HEK293 (cell line): ENCODE results near the gene CASP8AP2.

ENCODE experiments used
- AEBP2 ChIP-seq: fragments of 450-650 bp; formaldehyde crosslinking; IDR thresholded peaks from 2 replicates; pipeline ENCODE4 v1.5.1; 2016; ENCODE audit warnings: missing biosample characterization, missing genetic modification characterization, borderline replicate concordance
- BCL11A ChIP-seq: fragments of 450-650 bp; formaldehyde crosslinking; IDR thresholded peaks from 2 replicates; pipeline ENCODE4 v1.5.1; 2016; ENCODE audit warnings: low read depth, missing biosample characterization, missing genetic modification characterization
- PRDM2 ChIP-seq: fragments of 450-650 bp; formaldehyde crosslinking; IDR thresholded peaks from 2 replicates; pipeline ENCODE4 v1.5.1; 2016; ENCODE audit warnings: missing biosample characterization, missing genetic modification characterization, borderline replicate concordance
- SCRT2 ChIP-seq: fragments of 450-650 bp; formaldehyde crosslinking; IDR thresholded peaks from 2 replicates; pipeline ENCODE4 v1.5.1; 2016; ENCODE audit warnings: missing biosample characterization, missing genetic modification characterization
- SP3 ChIP-seq: fragments of 450-650 bp; formaldehyde crosslinking; IDR thresholded peaks from 2 replicates; pipeline ENCODE4 v1.5.1; 2016; ENCODE audit warnings: missing biosample characterization, missing genetic modification characterization
- WT1 ChIP-seq: fragments of 450-650 bp; formaldehyde crosslinking; IDR thresholded peaks from 2 replicates; pipeline ENCODE4 v1.5.1; 2016; ENCODE audit warnings: missing biosample characterization, missing genetic modification characterization
- ZBTB1 ChIP-seq: fragments of 450-650 bp; formaldehyde crosslinking; IDR thresholded peaks from 2 replicates; pipeline ENCODE4 v1.5.1; 2016; ENCODE audit warnings: missing biosample characterization, missing genetic modification characterization
- ZFHX2 ChIP-seq: fragments of 450-650 bp; formaldehyde crosslinking; conservative IDR thresholded peaks from 2 replicates; pipeline ENCODE4 v1.5.1; 2016; ENCODE audit warnings: missing biosample characterization, missing genetic modification characterization
- ZFP3 ChIP-seq: fragments of 450-650 bp; formaldehyde crosslinking; IDR thresholded peaks from 2 replicates; pipeline ENCODE4 v1.5.1; 2016; ENCODE audit warnings: low read depth, missing biosample characterization, missing genetic modification characterization
- ZNF112 ChIP-seq: fragments of 450-650 bp; formaldehyde crosslinking; IDR thresholded peaks from 2 replicates; pipeline ENCODE4 v1.5.0; 2017; ENCODE audit warnings: missing biosample characterization, missing genetic modification characterization
- ZNF133 ChIP-seq: fragments of 450-650 bp; formaldehyde crosslinking; IDR thresholded peaks from 2 replicates; pipeline ENCODE4 v1.5.1; 2016; ENCODE audit warnings: missing biosample characterization, missing genetic modification characterization
- ZNF146 ChIP-seq: fragments of 450-650 bp; formaldehyde crosslinking; IDR thresholded peaks from 2 replicates; pipeline ENCODE4 v1.5.1; 2016; ENCODE audit warnings: missing biosample characterization, missing genetic modification characterization
- ZNF157 ChIP-seq: fragments of 450-650 bp; formaldehyde crosslinking; IDR thresholded peaks from 2 replicates; pipeline ENCODE4 v1.5.1; 2016; ENCODE audit warnings: missing biosample characterization, missing genetic modification characterization
- ZNF16 ChIP-seq: fragments of 450-650 bp; formaldehyde crosslinking; IDR thresholded peaks from 2 replicates; pipeline ENCODE4 v1.5.1; 2016; ENCODE audit warnings: low read depth, missing biosample characterization, missing genetic modification characterization
- ZNF169 ChIP-seq: fragments of 450-650 bp; formaldehyde crosslinking; IDR thresholded peaks from 2 replicates; pipeline ENCODE4 v1.5.1; 2016; ENCODE audit warnings: missing biosample characterization, missing genetic modification characterization
- ZNF274 ChIP-seq, 2 experiments: fragments of 200-500 bp in 1 of 2; fragments of 450-650 bp in 1 of 2; sonication (Bioruptor generic) in 1 of 2; formaldehyde crosslinking in 1 of 2; IDR thresholded peaks; 2 replicates each; pipeline versions ENCODE4 v1.5.1 to v1.6.1; 2014 to 2016; ENCODE audit warnings: borderline replicate concordance in 1 of 2, inconsistent platforms in 1 of 2, low read length in 1 of 2, missing biosample characterization in 1 of 2, missing genetic modification characterization in 1 of 2
- ZNF37A ChIP-seq: fragments of 450-650 bp; IDR thresholded peaks from 2 replicates; pipeline ENCODE4 v1.5.1; 2018; ENCODE audit warnings: missing biosample characterization, missing genetic modification characterization
- ZNF426 ChIP-seq: fragments of 450-650 bp; formaldehyde crosslinking; IDR thresholded peaks from 2 replicates; pipeline ENCODE4 v1.5.1; 2017; ENCODE audit warnings: missing biosample characterization, missing genetic modification characterization, mild to moderate bottlenecking, inconsistent platforms, moderate library complexity
- ZNF48 ChIP-seq: fragments of 450-650 bp; formaldehyde crosslinking; IDR thresholded peaks from 2 replicates; pipeline ENCODE4 v1.5.1; 2016; ENCODE audit warnings: missing biosample characterization, missing genetic modification characterization
- ZNF558 ChIP-seq: fragments of 450-650 bp; formaldehyde crosslinking; IDR thresholded peaks from 2 replicates; pipeline ENCODE4 v1.5.1; 2016; ENCODE audit warnings: missing biosample characterization, missing genetic modification characterization
- ZNF585B ChIP-seq: fragments of 450-650 bp; formaldehyde crosslinking; IDR thresholded peaks from 2 replicates; pipeline ENCODE4 v1.5.1; 2016; ENCODE audit warnings: missing biosample characterization, missing genetic modification characterization
- ZNF596 ChIP-seq: fragments of 450-650 bp; IDR thresholded peaks from 2 replicates; pipeline ENCODE4 v1.5.0; 2018; ENCODE audit warnings: missing biosample characterization, mild to moderate bottlenecking, missing genetic modification characterization, moderate library complexity
- ZNF623 ChIP-seq: fragments of 450-650 bp; formaldehyde crosslinking; IDR thresholded peaks from 2 replicates; pipeline ENCODE4 v1.5.1; 2016; ENCODE audit warnings: missing biosample characterization, missing genetic modification characterization
- ZNF677 ChIP-seq: fragments of 450-650 bp; IDR thresholded peaks from 2 replicates; pipeline ENCODE4 v1.5.0; 2018; ENCODE audit warnings: missing biosample characterization, mild to moderate bottlenecking, missing genetic modification characterization, moderate library complexity
- ZNF776 ChIP-seq: fragments of 450-650 bp; formaldehyde crosslinking; IDR thresholded peaks from 2 replicates; pipeline ENCODE4 v1.5.0; 2017; ENCODE audit warnings: missing biosample characterization, missing genetic modification characterization, borderline replicate concordance
- ZSCAN30 ChIP-seq: fragments of 450-650 bp; IDR thresholded peaks from 2 replicates; pipeline ENCODE4 v1.5.1; 2018; ENCODE audit warnings: missing biosample characterization, mild to moderate bottlenecking, missing genetic modification characterization, moderate library complexity
- TF ChIP-seq, protein P1 (sequence below): fragments of 450-650 bp; formaldehyde crosslinking; IDR thresholded peaks from 2 replicates; pipeline ENCODE4 v1.5.1; 2016; ENCODE audit warnings: missing biosample characterization, missing genetic modification characterization
- TF ChIP-seq, protein P2 (sequence below): fragments of 450-650 bp; formaldehyde crosslinking; IDR thresholded peaks from 2 replicates; pipeline ENCODE4 v1.5.1; 2017; ENCODE audit warnings: missing biosample characterization, missing genetic modification characterization

Gene CASP8AP2

DNA sequence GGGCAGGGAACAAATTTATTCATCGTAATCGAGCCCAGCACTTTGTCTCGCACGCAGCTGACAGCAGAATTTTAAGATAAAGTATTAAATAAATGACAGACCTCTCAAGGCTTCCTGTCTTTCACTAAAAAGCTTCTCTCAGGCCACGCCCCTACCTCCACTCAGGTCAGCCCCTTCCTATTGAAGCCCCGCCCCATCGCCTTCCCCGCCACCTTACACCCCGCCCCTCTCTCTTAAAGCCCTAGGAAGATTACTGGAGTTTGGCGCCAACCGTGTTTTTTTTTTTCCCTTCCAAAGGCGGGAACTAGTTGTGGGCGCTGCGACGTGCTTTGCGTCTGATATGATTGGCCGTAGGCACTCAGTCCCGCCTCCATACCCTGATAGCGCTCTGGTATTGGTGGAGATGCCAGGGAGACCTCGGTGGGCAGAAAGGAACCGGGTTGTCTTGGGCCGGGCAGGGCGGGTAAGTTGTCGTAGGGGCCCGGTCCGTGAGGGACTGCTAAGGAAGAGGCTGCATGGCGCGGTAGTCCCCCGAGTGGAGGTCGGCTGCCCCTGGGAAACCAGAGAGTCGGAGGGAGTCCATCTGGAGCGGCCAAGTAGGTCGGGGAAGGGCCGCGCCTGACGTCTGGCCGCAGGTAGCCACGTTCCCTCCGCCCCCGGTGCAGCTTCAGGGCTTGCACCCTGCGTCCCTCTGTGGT is at the start of gene CASP8AP2 (continued):
- TF ChIP-seq ZNF37A (no peak), ZNF146 (tag by site-specific recombination) (0 out of 2 replicates have a peak, but pooled peaks have one; percentile 35), ZFHX2 (tag by site-specific recombination) (peak; percentile 81), ZNF274 (IDR thresholded peaks at IDR 0.05; ENCODE audit: low read length) (no peak), ZNF274 (tag by site-specific recombination; IDR thresholded peaks at IDR 0.05; ENCODE audit: borderline replicate concordance) (no peak), ZNF558 (tag by site-specific recombination) (peak; percentile 15; the same call in 1 of the 2 replicates), ZNF112 (tag by site-specific recombination) (no peak), AEBP2 (tag by site-specific recombination) (no peak), SCRT2 (tag by site-specific recombination) (no peak), SP3 (peak; percentile 94), ZNF157 (tag by site-specific recombination) (no peak), WT1 (tag by site-specific recombination) (0 out of 2 replicates have a peak, but pooled peaks have one; percentile 40), ZNF48 (no peak), ZNF776 (tag by site-specific recombination) (no peak), ZFP3 (tag by site-specific recombination) (no peak), ZNF623 (tag by site-specific recombination) (no peak), BCL11A (no peak), ZNF133 (tag by site-specific recombination) (no peak), ZNF169 (no peak), ZNF585B (tag by site-specific recombination) (no peak), ZBTB1 (no peak), ZSCAN30 (no peak; the same call in 1 of the 2 replicates), ZNF16 (no peak), PRDM2 (tag by site-specific recombination) (no peak), ZNF596 (tag by site-specific recombination) (no peak), ZNF426 (tag by site-specific recombination) (no peak), ZNF677 (tag by site-specific recombination) (no peak)
- TF ChIP-seq, protein P1, sequence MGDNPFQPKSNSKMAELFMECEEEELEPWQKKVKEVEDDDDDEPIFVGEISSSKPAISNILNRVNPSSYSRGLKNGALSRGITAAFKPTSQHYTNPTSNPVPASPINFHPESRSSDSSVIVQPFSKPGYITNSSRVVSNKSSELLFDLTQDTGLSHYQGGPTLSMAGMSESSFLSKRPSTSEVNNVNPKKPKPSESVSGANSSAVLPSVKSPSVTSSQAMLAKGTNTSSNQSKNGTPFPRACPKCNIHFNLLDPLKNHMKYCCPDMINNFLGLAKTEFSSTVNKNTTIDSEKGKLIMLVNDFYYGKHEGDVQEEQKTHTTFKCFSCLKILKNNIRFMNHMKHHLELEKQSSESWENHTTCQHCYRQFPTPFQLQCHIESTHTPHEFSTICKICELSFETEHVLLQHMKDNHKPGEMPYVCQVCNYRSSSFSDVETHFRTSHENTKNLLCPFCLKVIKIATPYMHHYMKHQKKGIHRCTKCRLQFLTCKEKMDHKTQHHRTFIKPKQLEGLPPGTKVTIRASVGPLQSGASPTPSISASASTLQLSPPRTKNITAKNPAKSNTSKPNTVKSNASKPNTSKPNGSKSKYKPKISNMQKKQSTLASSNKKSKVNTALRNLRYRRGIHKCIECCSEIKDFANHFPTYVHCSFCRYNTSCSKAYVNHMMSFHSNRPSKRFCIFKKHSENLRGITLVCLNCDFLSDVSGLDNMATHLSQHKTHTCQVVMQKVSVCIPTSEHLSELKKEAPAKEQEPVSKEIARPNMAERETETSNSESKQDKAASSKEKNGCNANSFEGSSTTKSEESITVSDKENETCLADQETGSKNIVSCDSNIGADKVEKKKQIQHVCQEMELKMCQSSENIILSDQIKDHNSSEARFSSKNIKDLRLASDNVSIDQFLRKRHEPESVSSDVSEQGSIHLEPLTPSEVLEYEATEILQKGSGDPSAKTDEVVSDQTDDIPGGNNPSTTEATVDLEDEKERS (tag by site-specific recombination) = no peak
- TF ChIP-seq, protein P2, sequence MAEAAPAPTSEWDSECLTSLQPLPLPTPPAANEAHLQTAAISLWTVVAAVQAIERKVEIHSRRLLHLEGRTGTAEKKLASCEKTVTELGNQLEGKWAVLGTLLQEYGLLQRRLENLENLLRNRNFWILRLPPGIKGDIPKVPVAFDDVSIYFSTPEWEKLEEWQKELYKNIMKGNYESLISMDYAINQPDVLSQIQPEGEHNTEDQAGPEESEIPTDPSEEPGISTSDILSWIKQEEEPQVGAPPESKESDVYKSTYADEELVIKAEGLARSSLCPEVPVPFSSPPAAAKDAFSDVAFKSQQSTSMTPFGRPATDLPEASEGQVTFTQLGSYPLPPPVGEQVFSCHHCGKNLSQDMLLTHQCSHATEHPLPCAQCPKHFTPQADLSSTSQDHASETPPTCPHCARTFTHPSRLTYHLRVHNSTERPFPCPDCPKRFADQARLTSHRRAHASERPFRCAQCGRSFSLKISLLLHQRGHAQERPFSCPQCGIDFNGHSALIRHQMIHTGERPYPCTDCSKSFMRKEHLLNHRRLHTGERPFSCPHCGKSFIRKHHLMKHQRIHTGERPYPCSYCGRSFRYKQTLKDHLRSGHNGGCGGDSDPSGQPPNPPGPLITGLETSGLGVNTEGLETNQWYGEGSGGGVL (tag by site-specific recombination) = no peak
